RWPE2 (cell line): ENCODE measurements around the gene KRTAP26-1.

ENCODE experiments used
- ATAC-seq: fragments of 200-7000 bp; cut with Tn5 transposase; 3 replicates; pipeline ENCODE4 v1.9.1; 2021; ENCODE audit warnings: low read depth
- DNase-seq: peaks from one replicate; pipeline ENCODE4 v3.0.0-alpha.2; 2020; ENCODE audit warnings: low spot score
- H3K27ac ChIP-seq: fragments of 450-650 bp; 2 replicates; pipeline ENCODE4 v1.5.1; 2017; ENCODE audit warnings: mild to moderate bottlenecking; ENCODE audit not compliant: poor library complexity, severe bottlenecking
- H3K27me3 ChIP-seq: fragments of 250-450 bp; sonication (Bioruptor Pico); 2 replicates; pipeline ENCODE4 v1.5.1; 2021; ENCODE audit warnings: mild to moderate bottlenecking, moderate library complexity; ENCODE audit not compliant: insufficient read depth, poor library complexity, severe bottlenecking
- H3K36me3 ChIP-seq: fragments of 250-450 bp; sonication (Bioruptor Pico); 2 replicates; pipeline ENCODE4 v1.5.1; 2020; ENCODE audit warnings: low read depth, mild to moderate bottlenecking, moderate library complexity
- H3K4me1 ChIP-seq: fragments of 250-450 bp; sonication (Bioruptor Pico); 2 replicates; pipeline ENCODE4 v1.5.1; 2021; ENCODE audit warnings: mild to moderate bottlenecking, moderate library complexity; ENCODE audit not compliant: insufficient read depth, poor library complexity, severe bottlenecking
- H3K4me3 ChIP-seq: fragments of 250-450 bp; sonication (Bioruptor Pico); 2 replicates; pipeline ENCODE4 v1.5.1; 2021; ENCODE audit warnings: mild to moderate bottlenecking, moderate library complexity; ENCODE audit not compliant: severe bottlenecking
- H3K9me3 ChIP-seq: fragments of 250-450 bp; sonication (Bioruptor Pico); 2 replicates; pipeline ENCODE4 v1.5.1; 2021; ENCODE audit warnings: mild to moderate bottlenecking, moderate library complexity; ENCODE audit not compliant: severe bottlenecking
- TF ChIP-seq, protein P1 (sequence below): fragments of 450-650 bp; IDR thresholded peaks from one replicate; pipeline ENCODE4 v1.5.1; 2017; ENCODE audit warnings: mild to moderate bottlenecking, moderate library complexity; ENCODE audit not compliant: poor library complexity, severe bottlenecking

The KRTAP26-1 gene

DNA sequence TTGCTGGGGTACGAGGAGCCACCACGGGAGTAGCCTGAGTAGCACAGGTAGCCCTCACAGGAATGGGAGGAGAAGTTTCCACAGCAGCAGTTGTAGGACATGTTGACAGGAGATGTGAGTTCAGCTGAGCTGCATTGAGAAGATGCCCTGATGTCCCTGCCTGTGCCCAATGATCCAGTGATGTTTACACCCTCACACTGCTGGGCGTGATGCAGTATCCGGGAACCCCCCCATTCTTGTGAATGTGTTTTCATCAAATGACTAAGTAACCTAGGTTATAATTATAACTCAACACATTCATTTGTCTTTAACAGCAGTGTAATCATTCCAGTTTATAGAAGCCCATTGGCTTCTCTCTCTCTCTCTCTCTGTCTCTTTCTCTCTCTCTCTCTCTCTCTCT lies 28.4 kb upstream of the KRTAP26-1 start, which contains the start of gene KRTAP23-1:
Gene KRTAP23-1 (minus strand): TSS at position 101 of the 400 bp plus-strand sequence. CDS start 0 bp downstream, at position 101.
- Histone ChIP-seq H3K9me3 (no peaks in the 10 kb centered on the region), H3K36me3 (no peaks in the 10 kb centered on the region), H3K27ac (no peak within 1 kb of the TSS), H3K27me3 (no peaks in the 10 kb centered on the region), H3K4me3 (no peak within 1 kb of the TSS), H3K4me1 (no peaks in the 10 kb centered on the region)
- DNase-seq (no peak), ATAC-seq (no peak)
- TF ChIP-seq, protein P1, sequence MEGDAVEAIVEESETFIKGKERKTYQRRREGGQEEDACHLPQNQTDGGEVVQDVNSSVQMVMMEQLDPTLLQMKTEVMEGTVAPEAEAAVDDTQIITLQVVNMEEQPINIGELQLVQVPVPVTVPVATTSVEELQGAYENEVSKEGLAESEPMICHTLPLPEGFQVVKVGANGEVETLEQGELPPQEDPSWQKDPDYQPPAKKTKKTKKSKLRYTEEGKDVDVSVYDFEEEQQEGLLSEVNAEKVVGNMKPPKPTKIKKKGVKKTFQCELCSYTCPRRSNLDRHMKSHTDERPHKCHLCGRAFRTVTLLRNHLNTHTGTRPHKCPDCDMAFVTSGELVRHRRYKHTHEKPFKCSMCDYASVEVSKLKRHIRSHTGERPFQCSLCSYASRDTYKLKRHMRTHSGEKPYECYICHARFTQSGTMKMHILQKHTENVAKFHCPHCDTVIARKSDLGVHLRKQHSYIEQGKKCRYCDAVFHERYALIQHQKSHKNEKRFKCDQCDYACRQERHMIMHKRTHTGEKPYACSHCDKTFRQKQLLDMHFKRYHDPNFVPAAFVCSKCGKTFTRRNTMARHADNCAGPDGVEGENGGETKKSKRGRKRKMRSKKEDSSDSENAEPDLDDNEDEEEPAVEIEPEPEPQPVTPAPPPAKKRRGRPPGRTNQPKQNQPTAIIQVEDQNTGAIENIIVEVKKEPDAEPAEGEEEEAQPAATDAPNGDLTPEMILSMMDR = no peak

DNA sequence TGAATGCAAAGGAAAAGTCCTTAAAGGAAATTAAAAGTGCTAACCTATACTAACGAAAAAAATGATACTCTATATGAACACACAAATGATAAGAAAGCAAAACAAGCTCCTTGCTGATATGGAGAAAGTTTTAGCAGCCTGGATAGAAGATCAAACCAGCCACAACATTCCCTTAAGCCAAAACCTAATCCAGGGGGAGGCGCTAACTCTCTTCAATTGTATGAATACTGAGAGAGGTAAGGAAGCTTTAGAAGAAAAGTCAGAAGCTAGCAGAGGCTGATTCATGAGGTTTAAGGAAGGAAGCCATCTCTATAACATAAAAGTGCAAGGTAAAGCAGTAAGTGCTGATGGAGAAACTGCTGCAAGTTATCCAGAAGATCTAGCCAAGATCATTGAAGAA lies 24.9 kb upstream of the KRTAP26-1 start:
- no peak overlapping the region for H3K4me3 ChIP-seq
- H3K9me3 ChIP-seq = no peaks in the 10 kb centered on the region
- no peaks in the 10 kb centered on the region for H3K4me1 ChIP-seq
- ATAC-seq = no peak
- H3K36me3 ChIP-seq = no peaks in the 10 kb centered on the region
- no peak for DNase-seq
- no peak overlapping the region for H3K27ac ChIP-seq
- H3K27me3 ChIP-seq = no peaks in the 10 kb centered on the region
- TF ChIP-seq, protein P1 = no peak

DNA sequence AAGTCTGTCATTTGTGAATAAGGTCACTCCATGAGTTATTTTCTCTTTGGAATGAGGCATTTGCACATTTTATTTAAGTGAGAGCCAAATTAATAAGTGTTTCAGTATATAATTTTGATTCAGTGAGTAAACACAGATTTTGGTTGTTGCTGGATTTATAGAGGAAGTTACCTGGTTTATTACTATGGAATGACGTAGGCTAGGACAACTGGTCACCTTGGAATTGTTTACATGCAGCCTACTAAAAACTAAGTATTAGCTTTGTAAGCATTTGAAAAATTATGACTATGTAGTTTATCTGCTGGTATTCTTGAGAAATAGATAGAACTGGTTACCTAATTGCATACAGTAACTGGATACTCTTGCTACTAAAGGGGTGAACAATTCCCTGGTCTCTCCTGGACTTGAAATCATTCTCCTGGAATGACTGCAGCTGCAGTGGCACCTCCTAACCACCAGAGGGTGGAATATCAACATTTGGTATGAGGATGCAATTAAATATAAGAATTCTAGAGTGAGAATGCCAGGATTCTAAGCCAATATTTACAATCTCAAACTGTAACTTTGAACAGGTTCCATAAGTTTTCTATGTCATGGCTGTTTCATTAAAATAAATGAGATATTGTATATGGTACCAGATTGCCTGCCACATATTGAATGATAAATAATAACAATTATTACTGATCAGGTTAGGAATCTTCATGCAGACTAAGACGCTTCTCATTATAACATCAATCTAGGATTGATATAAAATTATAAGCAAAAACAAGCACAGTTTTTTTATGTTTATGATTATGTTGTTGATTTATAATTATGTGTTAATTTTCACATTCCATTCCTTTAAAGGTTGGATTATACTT lies 20.8 kb upstream of the KRTAP26-1 start:
- H3K4me1 ChIP-seq = peaks cover 4% of the 10 kb centered on the region
- peak; percentile 69 for ATAC-seq
- H3K4me3 ChIP-seq = no peak overlapping the region
- no peaks in the 10 kb centered on the region for H3K27me3 ChIP-seq
- no peak for DNase-seq
- no peaks in the 10 kb centered on the region for H3K36me3 ChIP-seq
- TF ChIP-seq, protein P1 = peak; percentile 83
- no peak overlapping the region for H3K27ac ChIP-seq
- H3K9me3 ChIP-seq = no peaks in the 10 kb centered on the region

DNA sequence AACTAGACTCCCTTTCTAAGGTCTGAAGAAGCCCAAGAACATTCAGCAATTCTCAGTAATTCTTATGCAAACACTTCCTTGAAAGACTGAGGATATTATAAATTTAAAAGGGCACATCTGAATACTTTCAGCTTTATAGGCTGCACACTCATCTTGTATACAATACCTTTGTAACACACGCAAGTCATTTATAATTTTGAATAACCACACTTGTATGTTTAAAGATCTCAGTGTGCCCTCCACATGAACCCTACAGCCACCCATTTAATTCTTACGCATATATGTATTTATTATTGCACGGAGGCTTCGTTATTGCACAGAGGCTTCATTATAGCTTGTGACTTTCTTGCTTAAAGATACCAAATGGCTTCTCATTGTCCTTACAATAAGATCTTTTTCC lies 18.6 kb upstream of the KRTAP26-1 start:
- Histone ChIP-seq H3K4me1 (peaks cover 4% of the 10 kb centered on the region), H3K27me3 (no peaks in the 10 kb centered on the region), H3K36me3 (no peaks in the 10 kb centered on the region), H3K4me3 (no peak overlapping the region), H3K27ac (no peak overlapping the region), H3K9me3 (no peaks in the 10 kb centered on the region)
- ATAC-seq (no peak), DNase-seq (no peak)
- TF ChIP-seq, protein P1 = no peak

DNA sequence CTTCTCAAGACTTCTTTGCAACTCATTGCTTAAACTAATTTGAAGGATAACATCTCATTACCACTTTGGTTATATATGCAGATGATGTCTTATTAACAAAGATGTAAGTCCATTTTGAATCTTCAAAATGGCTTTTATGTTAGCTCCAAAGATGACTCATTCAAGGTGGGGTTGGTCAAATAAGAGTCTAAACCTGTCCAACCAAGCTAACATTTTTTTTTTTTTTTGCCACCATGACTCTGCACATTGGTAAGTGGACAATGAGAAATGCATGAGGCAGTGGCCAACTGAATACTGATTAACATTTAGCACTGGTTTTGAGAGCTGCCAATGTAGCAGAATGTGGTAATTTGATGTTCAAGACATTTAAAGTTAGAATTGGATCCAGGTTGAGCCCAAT lies 17.7 kb upstream of the KRTAP26-1 start:
- Histone ChIP-seq H3K4me3 (no peak overlapping the region), H3K27ac (no peak overlapping the region), H3K9me3 (no peaks in the 10 kb centered on the region), H3K4me1 (peaks cover 4% of the 10 kb centered on the region), H3K36me3 (no peaks in the 10 kb centered on the region), H3K27me3 (no peaks in the 10 kb centered on the region)
- no peak for ATAC-seq
- TF ChIP-seq, protein P1 = no peak
- DNase-seq = no peak
